ENCODE data around the gene MMP2.

DNA sequence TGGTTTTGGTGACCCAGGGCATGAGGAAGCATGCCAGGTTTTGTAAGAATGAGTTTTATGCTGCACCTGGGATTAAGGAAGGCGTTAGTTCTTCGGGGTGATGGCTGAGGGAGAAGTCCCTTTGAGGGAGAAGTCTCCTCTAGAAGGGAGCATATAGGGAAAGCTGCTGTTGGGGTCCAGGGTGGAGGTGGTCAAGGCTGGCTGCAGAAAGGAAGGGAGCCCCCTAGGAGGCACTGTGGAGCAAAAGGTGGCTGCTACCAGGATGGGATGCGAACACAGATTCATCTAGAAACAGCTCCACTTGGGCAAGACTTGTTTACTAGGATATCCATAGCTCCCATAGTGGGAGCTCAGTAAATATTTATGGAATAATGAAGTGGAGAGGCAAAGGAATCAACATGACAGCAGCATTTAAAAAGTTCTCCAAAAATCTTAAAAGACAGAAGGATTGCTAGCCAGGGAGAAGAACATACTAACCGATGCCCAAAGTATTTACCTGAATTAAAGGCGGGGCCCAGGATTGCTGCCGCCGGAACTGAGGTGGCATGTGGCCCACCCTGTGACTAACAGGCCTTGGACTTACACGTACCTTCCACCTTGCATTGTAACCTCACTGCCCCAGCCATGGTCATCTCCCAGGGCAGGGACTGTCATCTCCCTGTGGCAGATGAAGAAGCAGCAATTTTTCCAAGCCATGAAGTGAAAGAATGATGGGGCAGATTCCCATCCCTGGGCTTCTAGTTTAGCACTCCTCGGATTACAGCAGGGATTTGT is 22.7 kb downstream of the MMP2 start:
- TF ChIP-seq EZH2phosphoT487 (IDR thresholded peaks at IDR 0.05; ENCODE audit: borderline replicate concordance, low read length) (no peak), EZH2 (IDR thresholded peaks at IDR 0.05; ENCODE audit: low read length, unreplicated experiment) (no peak)
- TF ChIP-seq, protein P1, sequence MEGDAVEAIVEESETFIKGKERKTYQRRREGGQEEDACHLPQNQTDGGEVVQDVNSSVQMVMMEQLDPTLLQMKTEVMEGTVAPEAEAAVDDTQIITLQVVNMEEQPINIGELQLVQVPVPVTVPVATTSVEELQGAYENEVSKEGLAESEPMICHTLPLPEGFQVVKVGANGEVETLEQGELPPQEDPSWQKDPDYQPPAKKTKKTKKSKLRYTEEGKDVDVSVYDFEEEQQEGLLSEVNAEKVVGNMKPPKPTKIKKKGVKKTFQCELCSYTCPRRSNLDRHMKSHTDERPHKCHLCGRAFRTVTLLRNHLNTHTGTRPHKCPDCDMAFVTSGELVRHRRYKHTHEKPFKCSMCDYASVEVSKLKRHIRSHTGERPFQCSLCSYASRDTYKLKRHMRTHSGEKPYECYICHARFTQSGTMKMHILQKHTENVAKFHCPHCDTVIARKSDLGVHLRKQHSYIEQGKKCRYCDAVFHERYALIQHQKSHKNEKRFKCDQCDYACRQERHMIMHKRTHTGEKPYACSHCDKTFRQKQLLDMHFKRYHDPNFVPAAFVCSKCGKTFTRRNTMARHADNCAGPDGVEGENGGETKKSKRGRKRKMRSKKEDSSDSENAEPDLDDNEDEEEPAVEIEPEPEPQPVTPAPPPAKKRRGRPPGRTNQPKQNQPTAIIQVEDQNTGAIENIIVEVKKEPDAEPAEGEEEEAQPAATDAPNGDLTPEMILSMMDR (conservative IDR thresholded peaks at IDR 0.05; ENCODE audit: low read depth, low read length), result 0 out of 2 replicates have a peak, but pooled peaks have one; percentile 10
